ENCODE data around the gene EPHB1. TPM values are rescaled to one million over a fixed set of nuclear protein-coding genes. Genes with fewer than 3 reads are reported as not detected.

EPHB1 gene
- total RNA-seq, 2 donors from 2014 or later, result 1.2 to 1.3 TPM

DNA sequence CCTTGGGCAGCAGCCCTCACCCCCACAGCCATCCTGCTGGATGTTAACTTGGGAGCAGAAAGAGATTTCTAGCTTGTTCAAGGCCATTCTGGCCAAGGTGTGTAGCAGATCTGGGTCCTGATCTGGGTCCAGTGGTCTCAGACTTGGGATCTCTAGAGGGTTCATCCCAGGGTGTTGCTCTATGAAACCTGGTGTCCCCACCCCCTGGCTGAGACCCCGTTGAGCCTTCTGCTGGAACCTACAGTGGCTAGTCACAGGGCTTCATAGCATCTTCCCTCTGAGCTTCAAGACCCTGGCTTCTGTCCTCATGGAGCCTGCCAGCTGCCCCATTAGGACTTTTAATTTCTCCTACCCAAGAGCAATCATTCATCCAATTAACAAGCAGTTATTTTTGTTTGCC is 64.3 kb downstream of the EPHB1 start:
- Mint-ChIP-seq H3K27ac (no peak overlapping the region), H3K36me3 (ENCODE audit: low read depth) (no peaks in the 10 kb centered on the region), H3K27me3 (peaks cover 3% of the 10 kb centered on the region), H3K9me3 (no peaks in the 10 kb centered on the region), H3K4me1 (no peaks in the 10 kb centered on the region), H3K4me3 (no peak overlapping the region)
- ATAC-seq (replicated peaks), result no peak

DNA sequence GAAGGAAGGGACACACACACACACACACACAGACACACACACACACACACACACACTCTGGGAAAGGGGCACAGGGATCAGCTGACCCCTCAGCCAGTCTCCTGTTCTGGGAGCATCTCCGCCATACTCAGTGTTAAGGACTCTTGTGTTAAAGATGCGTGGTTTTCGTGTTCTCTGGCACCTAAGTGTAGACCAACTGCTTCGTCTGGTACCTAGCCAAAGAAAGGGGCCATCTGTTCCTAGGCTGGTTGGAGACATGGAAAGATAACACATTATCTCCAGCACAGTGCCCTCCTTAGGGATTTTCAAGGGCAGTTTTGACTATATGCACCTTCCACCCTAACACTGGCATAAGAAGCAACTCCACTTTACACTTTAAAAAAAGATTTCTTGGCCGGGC is 65.1 kb downstream of the EPHB1 start:
- Mint-ChIP-seq H3K4me3 (no peak overlapping the region), H3K27me3 (peaks cover 3% of the 10 kb centered on the region), H3K36me3 (ENCODE audit: low read depth) (no peaks in the 10 kb centered on the region), H3K9me3 (no peaks in the 10 kb centered on the region), H3K4me1 (no peaks in the 10 kb centered on the region), H3K27ac (no peak overlapping the region)
- ATAC-seq (replicated peaks), result no peak

DNA sequence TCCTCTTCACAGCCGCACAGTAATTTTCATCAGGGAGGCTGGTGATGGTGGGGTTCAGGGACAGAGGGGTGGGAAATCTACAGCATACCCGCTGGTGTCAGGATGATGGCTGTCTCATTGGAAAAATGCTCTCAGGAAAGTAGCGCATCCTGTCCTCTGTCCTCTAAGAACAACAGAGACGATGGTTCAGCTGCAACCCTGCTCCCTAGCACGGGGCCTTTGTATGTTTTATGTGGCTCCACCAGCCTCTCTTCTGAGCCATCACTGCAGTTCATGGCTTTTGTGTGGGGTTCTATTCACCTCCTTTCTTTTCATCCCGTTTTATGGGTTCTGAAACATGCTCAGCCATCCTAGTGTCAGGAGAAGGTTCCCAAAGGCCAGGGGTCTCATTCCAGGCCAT is 68.9 kb downstream of the EPHB1 start:
- H3K9me3 Mint-ChIP-seq, result no peaks in the 10 kb centered on the region
- H3K27ac Mint-ChIP-seq, result no peak overlapping the region
- H3K36me3 Mint-ChIP-seq (ENCODE audit: low read depth), result no peaks in the 10 kb centered on the region
- no peaks in the 10 kb centered on the region for H3K4me1 Mint-ChIP-seq
- no peak overlapping the region for H3K4me3 Mint-ChIP-seq
- peaks cover 3% of the 10 kb centered on the region for H3K27me3 Mint-ChIP-seq
- ATAC-seq (replicated peaks), result no peak

DNA sequence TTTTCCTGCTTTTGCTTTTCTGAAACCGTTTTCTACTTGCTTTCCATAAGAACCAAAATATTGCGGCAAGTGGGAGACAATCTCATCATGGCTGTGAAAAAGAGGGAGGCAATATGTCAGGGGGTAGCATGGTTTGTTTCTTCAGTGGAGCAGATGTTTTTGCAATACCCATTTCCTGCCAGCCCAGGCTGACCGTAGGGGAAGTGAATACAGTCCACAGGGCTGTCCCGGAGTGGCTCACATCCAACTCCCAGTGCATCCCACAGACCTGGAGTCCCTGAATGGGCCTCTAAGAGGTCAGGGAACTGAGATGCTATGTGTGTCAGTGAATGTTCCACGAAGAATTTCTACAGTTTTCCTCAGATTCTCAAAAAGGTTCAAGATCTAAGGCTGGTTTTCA is 69.6 kb downstream of the EPHB1 start:
- Mint-ChIP-seq H3K4me3 (no peak overlapping the region), H3K9me3 (no peaks in the 10 kb centered on the region), H3K4me1 (no peaks in the 10 kb centered on the region), H3K36me3 (ENCODE audit: low read depth) (no peaks in the 10 kb centered on the region), H3K27me3 (peaks cover 3% of the 10 kb centered on the region), H3K27ac (no peak overlapping the region)
- no peak for ATAC-seq (replicated peaks)

DNA sequence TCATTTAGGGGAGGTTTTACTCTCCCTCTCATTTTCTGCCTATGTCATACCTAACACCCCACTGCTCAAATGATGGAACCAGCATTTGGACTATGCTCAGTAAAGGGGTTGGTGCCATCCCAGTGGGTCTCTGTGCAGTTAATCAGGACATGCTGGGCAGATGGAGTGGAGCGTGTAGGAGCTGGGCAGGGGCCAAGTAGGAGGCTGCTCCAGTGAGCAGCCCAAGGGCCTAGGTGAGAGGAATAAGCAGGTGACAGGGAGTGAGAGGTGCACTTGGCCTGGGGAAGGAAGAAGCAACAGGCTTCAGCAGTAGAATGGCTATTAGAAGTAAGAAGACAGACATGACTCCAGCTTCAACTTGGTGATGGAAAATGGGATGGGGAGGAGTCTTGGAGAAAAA is 72.2 kb downstream of the EPHB1 start:
- ATAC-seq (replicated peaks), result no peak
- no peaks in the 10 kb centered on the region for H3K4me1 Mint-ChIP-seq
- no peak overlapping the region for H3K27ac Mint-ChIP-seq
- peaks cover 3% of the 10 kb centered on the region for H3K27me3 Mint-ChIP-seq
- no peaks in the 10 kb centered on the region for H3K9me3 Mint-ChIP-seq
- no peak overlapping the region for H3K4me3 Mint-ChIP-seq
- H3K36me3 Mint-ChIP-seq (ENCODE audit: low read depth), result no peaks in the 10 kb centered on the region

DNA sequence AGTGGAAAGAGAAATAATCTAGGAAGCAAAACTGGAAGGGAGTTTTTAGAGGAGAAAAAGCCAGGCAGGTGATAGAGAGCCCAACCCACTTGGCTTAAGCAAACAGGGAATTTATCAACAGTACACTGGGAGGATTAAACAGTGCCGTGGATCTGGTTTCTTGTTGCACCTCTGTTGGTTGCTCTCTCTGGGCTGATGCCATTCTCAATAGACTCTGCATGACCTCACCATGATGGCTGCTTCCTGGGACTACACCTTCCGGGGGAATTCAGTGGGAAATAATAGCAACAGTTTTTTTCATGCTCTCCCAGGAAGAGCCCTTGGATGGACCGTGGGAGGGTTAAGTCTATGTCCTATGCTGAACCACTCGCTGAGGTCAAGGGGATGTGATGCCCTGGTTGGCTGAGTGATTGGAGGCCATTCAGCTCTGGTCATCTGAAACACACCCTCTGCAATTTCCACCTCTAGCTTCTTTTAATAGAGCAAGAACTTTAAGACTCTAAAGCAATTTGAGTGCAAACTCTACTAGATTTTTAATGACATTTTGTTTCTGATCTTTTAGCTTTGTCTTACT is 74.2 kb downstream of the EPHB1 start:
- Mint-ChIP-seq H3K4me3 (no peak overlapping the region), H3K4me1 (no peaks in the 10 kb centered on the region), H3K36me3 (ENCODE audit: low read depth) (no peaks in the 10 kb centered on the region), H3K27me3 (peaks cover 3% of the 10 kb centered on the region), H3K9me3 (no peaks in the 10 kb centered on the region), H3K27ac (no peak overlapping the region)
- no peak for ATAC-seq (replicated peaks)

DNA sequence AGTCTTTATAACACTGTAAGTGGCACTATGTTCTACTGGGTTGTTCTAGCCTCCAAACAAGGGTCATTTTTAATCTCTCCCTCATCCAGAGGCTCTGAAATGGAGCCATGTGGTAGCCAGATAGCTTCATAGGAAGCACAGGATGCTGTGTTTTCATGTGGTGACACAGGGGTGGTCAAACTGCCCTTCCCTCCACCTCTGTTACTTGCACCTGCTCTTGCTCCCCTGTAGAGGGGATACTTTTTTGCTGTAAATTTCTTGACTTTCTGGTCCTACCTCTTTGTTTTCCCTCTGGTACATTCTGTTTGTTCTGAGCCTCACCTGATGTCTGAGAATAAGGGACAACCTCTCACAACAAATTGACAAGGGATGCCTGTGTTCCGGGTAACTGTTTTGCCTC is 76.8 kb downstream of the EPHB1 start:
- Mint-ChIP-seq H3K36me3 (ENCODE audit: low read depth) (no peaks in the 10 kb centered on the region), H3K9me3 (peaks cover 3% of the 10 kb centered on the region), H3K4me1 (no peaks in the 10 kb centered on the region), H3K27me3 (peaks cover 8% of the 10 kb centered on the region), H3K27ac (no peak overlapping the region), H3K4me3 (no peak overlapping the region)
- ATAC-seq (replicated peaks), result no peak

DNA sequence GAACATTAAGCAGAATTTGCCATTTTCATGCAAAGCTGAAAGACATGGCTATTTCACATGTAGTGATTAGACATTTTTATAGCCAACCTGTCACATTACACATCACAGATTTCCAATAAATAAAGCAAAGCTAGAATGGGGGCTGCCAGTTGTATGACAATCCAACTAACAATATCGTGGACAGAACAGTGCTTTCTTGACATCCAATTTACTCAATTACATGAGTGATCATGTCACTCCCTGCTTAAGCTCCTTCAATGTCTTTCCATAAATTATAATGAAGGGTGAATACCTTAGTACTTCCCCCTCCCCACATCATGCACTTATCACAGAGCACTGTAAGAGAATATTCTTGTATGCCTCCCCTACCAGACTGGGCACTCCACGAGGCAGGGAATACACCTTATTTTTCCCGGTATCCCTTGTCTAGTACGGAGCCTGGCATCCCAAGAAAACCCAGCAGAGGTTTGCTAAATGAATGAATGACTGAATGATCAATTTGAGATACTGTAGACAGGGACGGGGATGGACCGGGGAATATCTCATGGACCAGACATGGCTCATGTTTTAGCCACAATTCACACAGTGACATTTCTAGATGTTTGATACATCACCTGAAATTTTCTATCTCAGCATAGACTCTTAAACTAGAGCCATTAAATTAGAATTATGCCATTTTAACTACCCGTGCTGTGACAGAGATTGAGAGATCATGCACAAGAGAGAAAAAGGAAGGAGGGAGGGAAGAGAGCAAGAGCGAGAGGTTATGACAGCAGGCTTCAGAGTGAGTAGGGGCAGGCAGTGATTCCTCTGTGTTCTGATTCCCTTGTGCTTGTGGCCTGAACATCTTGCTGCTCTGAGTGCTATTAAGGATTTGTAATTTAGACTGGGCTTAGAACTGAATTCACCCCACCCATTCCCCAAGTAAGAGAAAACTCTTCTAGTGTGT is 77.7 kb downstream of the EPHB1 start:
- no peak overlapping the region for H3K4me3 Mint-ChIP-seq
- H3K36me3 Mint-ChIP-seq (ENCODE audit: low read depth), result no peaks in the 10 kb centered on the region
- H3K4me1 Mint-ChIP-seq, result no peaks in the 10 kb centered on the region
- peaks cover 3% of the 10 kb centered on the region for H3K9me3 Mint-ChIP-seq
- ATAC-seq (replicated peaks), result no peak
- H3K27ac Mint-ChIP-seq, result no peak overlapping the region
- H3K27me3 Mint-ChIP-seq, result peaks cover 5% of the 10 kb centered on the region

DNA sequence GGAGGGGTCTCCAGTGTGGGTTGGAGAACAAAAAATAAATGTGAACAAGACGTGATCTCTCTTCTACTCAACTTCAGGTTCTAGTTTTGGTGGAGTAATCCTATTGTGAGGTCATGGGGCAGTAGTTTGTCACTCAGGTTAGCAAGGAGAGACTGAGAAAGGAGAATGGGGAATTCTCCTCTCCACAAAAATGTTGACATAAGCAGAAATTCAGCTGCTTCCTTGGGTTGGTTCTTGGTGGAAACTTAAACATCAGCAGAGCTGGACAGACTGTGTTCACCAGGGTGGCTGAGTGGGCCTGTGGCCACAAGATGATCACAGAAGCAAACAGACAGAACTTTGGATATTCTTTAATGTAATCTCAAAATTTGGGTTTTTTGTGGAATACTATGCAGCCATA is 78.7 kb downstream of the EPHB1 start:
- ATAC-seq (replicated peaks), result no peak
- Mint-ChIP-seq H3K27ac (no peak overlapping the region), H3K27me3 (peaks cover 5% of the 10 kb centered on the region), H3K36me3 (ENCODE audit: low read depth) (no peaks in the 10 kb centered on the region), H3K4me1 (no peaks in the 10 kb centered on the region), H3K9me3 (peaks cover 3% of the 10 kb centered on the region), H3K4me3 (no peak overlapping the region)

DNA sequence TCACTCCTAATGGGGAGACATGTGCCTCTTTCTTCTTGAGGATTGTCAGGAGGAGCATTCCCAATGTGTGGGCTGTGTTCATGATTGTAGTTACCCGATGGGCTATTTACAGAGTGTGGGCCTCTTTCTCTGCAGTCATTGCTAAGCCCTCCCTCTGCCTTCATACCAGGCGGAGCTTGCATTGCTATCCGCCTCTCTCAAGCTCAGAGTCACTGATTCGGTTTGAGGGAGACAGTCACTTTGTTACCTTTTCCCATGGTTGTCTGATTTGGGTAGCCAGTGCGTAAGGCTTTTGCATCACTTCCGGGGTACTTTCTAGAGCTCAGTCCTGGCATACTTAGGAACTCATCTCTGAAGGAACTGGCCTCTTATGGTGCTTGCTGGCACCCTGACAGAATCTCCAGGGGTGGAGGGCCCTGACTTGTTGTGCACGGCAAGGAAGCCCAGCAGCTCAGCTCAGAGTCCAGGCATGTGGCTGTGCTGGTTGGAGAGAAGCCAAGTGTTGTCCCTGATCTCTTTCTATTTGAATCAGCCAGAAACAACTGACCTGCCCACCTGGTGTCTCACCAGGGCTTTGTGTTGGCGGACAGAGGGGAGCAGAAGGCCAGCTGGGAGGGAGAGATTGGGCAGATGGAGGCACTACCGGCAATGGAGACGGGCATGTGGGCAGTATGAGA is 79.8 kb downstream of the EPHB1 start:
- H3K4me1 Mint-ChIP-seq, result no peaks in the 10 kb centered on the region
- no peak for ATAC-seq (replicated peaks)
- H3K27ac Mint-ChIP-seq, result no peak overlapping the region
- no peak overlapping the region for H3K4me3 Mint-ChIP-seq
- peaks cover 5% of the 10 kb centered on the region for H3K27me3 Mint-ChIP-seq
- peaks cover 3% of the 10 kb centered on the region for H3K9me3 Mint-ChIP-seq
- no peaks in the 10 kb centered on the region for H3K36me3 Mint-ChIP-seq (ENCODE audit: low read depth)

DNA sequence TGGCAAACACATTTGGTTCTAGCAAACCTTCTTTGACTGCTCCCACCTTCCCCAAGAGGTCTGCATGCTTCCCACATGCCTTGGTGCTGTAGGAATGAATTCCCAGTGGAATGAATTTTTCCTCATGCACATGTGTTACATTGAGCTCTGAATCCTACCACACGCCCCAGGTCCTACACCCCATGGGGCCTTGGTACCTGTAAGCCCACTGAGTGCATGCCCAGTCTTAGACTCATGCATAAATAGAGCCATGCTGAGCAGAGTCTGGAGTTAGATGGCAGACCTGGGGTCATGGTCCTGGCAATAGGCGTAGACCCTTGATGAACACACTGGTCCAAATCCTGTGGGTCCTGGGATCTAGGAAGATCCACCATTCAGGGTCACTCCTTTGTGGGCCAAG is 81.8 kb downstream of the EPHB1 start:
- H3K27ac Mint-ChIP-seq, result no peak overlapping the region
- peaks cover 3% of the 10 kb centered on the region for H3K9me3 Mint-ChIP-seq
- ATAC-seq (replicated peaks), result no peak
- no peaks in the 10 kb centered on the region for H3K36me3 Mint-ChIP-seq (ENCODE audit: low read depth)
- peaks cover 5% of the 10 kb centered on the region for H3K27me3 Mint-ChIP-seq
- no peak overlapping the region for H3K4me3 Mint-ChIP-seq
- no peaks in the 10 kb centered on the region for H3K4me1 Mint-ChIP-seq

DNA sequence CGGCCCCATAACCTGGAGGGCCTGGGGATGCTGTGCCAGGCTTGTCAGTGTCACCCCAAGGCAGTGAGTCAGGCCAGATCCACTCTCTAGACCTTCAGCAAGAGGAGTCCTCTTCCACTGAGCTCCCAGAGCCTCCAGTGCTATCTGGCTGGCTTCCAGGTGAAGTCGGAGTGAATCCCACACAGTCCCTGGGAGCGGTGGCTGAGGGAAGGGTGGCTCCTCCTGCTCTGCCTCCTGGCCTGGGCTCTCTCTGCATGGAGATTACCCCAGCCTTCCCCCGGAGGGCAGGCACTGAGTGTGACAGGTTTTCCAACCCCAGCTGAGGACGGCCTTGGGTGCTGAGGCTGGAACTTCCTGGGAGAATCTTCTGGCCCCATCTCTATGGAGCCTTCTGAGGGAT is 82.7 kb downstream of the EPHB1 start:
- Mint-ChIP-seq H3K27ac (no peak overlapping the region), H3K4me3 (no peak overlapping the region), H3K36me3 (ENCODE audit: low read depth) (no peaks in the 10 kb centered on the region), H3K4me1 (no peaks in the 10 kb centered on the region), H3K27me3 (peaks cover 5% of the 10 kb centered on the region), H3K9me3 (peaks cover 3% of the 10 kb centered on the region)
- ATAC-seq (replicated peaks), result no peak

DNA sequence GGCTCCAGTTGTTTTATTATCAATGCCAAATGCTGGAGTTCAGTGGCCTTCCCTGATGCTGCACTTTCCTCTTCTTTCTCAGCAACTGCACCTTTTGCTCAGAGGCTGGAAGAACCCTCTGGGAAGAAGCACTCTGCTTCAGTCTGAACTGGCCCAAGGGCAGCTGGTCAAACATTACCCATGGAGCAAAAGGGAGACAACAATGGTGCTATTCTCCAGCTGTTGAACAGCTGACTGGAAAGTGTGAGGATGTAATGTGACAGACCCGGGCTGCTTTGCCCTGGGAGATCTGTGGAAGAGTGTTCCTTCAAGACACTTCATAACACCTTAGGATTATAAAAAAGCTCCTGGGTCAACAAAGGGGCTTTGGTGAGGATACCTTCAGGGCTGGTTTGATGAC is 84.9 kb downstream of the EPHB1 start:
- H3K4me3 Mint-ChIP-seq, result no peak overlapping the region
- ATAC-seq (replicated peaks), result no peak
- H3K36me3 Mint-ChIP-seq (ENCODE audit: low read depth), result no peaks in the 10 kb centered on the region
- no peaks in the 10 kb centered on the region for H3K4me1 Mint-ChIP-seq
- H3K9me3 Mint-ChIP-seq, result peaks cover 6% of the 10 kb centered on the region
- H3K27me3 Mint-ChIP-seq, result peaks cover 8% of the 10 kb centered on the region
- H3K27ac Mint-ChIP-seq, result no peak overlapping the region

DNA sequence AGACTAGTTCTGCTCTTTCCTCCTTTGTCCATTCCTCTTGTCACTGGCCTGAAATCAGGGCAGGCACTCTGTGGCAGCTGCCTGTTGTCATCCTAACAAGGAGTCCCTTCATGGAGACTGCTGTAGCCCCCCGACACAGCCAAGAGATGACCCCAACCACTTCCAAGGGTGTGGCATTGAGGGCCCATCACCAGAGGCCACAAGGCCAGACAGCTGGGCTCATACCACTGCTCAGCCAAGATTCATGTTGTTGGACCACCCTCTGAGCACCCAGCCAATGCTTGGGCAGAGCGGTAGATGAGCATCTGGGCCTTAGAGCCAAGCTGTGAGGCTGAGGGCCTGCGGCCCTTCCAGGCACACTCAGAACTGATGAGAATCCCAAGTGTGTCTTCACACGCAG is 85.4 kb downstream of the EPHB1 start:
- Mint-ChIP-seq H3K27me3 (peaks cover 8% of the 10 kb centered on the region), H3K4me1 (no peaks in the 10 kb centered on the region), H3K27ac (no peak overlapping the region), H3K9me3 (peaks cover 6% of the 10 kb centered on the region), H3K36me3 (ENCODE audit: low read depth) (no peaks in the 10 kb centered on the region), H3K4me3 (no peak overlapping the region)
- no peak for ATAC-seq (replicated peaks)

DNA sequence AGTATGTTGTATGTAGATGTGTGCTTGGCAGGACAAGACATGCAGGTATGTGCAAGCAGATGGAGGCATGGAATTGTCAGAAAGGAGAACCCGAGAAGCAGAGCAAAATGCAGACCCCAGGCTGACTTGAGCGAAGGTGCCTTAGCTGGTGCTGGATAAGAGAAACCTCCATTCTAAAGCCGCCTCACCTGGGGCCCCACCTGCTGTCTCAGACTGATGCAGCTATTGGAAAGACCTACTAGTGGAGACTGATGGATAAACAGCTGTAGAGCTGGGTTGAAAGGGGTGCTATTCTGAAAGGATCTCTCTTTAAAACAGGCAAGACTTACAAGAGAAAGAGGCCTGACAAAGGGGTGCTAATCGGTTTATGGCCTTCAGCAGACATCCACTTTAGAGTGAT is 86.2 kb downstream of the EPHB1 start:
- Mint-ChIP-seq H3K27ac (no peak overlapping the region), H3K4me1 (no peaks in the 10 kb centered on the region), H3K27me3 (peaks cover 4% of the 10 kb centered on the region), H3K4me3 (no peak overlapping the region), H3K9me3 (peaks cover 4% of the 10 kb centered on the region), H3K36me3 (ENCODE audit: low read depth) (no peaks in the 10 kb centered on the region)
- no peak for ATAC-seq (replicated peaks)
